NCI-H2107 treated with DMSO at 0.1 percent for 48 hours (cell line): ENCODE measurements around the gene DMPK.

Experiments
- DNase-seq: peaks from one replicate; lab custom pipeline; 2025; ENCODE audit not compliant: unreplicated experiment; lab: John Stamatoyannopoulos, UW

The DMPK gene

DNA sequence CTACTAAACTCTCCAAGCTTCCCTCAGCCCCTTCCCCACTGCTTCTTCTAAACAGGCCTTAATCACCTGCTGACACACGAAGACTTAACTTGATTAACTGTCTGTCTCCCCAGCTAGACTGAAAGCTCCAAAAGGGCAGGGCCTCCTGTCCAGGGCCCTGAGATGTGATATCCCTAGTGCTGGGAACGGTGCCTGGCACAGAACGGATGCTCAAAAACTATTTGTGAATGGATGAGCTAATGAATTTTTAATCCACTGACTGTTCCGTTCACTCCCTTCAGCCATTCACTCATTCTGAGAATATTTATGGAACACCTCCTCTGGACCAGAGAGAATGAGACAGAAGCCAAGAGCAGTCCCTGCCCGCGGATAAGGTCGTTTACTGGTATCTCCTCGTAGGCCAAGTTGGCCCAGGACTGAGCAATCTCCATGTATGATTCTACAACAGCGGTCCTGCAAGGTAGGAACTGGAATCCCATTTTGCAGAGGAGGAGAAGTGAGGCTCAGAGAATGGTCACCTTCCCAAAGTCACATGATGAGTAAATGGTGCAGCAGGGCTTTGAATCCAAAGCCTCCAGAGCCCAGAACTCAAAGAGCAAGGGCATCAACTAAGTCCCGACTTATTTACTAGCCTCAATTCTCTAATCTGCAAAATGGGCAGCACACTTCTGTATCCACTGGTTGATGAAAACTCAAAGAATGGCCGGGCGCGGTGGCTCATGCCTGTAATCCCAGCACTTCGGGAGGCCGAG lies 6.9 kb upstream of the DMPK start:
- no peak for DNase-seq

DNA sequence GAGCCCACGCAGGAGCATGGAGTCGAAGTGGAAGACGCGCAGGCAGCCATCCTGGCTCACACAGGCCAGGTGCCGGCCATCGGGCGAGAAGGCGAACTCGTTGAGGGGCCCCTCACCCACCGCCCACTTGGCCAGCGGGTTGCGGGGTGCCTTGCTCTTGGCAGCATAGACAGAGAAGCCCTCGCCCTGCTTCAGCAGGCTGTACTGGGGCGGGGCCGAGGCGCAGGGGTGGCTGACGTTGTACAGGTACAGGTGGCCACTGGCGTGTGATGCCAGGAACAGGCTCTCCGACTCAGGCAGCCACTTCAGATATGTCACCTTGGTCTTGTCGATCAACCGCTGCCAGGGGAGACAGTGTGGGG lies 4.2 kb upstream of the DMPK start:
- no peak for DNase-seq

DNA sequence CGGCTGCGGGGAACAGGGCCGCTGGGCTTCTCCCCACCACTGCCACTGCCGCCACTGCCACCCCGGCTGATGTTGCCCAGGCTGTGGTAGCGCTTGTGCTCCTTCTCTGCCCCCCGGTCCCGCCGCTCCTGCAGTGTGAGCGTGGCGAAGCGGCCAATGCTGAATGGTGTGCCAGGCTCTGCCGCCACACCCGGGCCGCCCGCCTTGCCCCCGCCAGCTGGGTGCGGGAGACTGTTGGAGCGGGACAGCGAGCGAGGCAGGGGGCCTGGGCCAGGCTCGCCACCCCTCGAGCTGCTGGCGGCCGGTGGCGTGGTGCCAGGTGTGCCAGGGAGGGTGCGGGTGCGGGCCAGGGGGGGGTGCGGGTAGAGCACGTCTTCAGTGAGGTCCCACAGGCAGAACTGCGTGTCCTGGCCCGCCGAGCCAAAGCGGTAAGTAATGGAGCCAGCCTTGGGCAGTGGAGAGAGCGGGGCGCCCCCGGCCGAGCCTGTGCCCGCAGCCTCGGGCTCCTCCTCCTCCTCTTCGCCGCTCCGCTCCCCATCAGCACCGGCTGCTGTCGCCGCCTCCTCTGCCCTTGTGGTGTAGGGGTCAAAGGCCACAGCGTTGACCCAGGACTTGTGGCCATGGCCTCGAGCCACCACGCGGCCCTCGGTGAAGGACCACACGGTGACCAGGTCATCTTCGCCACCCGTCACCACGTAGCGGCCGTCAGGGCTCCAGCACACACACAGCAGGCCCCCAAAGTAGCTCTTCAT lies 3.7 kb upstream of the DMPK start:
- no peak for DNase-seq

DNA sequence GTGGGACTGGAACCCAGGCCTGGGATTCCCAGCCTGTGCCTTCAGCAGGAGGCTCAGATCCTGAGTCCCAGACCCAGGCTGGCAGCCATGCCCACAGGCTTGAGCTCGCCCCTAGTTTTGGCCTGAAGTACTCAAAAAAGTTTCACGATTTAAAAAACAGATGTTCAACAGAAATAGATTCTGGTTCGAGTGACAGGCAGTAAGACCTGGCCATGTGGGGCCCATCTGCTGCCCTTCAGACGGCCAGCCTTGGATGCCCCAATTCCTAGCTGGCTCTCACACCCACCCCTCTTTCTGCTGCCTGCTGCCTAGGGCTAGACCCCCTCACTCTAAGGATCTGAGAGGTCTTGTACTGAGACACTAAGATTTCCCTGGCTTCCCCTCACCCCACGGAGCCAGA lies 2.8 kb upstream of the DMPK start:
- no peak for DNase-seq

DNA sequence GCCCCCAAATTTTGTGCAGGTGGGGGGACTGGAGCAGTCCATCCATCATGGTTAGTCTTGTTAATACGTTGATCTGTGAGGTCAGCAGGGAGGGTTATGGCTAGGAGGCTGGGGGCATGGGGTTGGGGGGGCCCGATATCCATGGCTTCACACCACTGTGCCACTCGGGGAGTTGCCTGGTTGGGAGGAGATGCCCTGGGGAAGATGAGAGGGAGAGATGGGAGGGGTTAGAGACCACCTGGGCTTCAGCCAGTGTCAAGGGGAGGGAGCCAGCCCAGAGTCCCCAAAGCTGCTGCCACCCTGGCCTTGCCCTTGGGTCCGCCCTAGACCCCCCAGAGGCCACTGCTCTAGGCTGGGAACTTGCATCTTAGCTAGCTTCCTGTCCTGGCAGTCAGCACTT lies 1.8 kb upstream of the DMPK start:
- DNase-seq = no peak

DNA sequence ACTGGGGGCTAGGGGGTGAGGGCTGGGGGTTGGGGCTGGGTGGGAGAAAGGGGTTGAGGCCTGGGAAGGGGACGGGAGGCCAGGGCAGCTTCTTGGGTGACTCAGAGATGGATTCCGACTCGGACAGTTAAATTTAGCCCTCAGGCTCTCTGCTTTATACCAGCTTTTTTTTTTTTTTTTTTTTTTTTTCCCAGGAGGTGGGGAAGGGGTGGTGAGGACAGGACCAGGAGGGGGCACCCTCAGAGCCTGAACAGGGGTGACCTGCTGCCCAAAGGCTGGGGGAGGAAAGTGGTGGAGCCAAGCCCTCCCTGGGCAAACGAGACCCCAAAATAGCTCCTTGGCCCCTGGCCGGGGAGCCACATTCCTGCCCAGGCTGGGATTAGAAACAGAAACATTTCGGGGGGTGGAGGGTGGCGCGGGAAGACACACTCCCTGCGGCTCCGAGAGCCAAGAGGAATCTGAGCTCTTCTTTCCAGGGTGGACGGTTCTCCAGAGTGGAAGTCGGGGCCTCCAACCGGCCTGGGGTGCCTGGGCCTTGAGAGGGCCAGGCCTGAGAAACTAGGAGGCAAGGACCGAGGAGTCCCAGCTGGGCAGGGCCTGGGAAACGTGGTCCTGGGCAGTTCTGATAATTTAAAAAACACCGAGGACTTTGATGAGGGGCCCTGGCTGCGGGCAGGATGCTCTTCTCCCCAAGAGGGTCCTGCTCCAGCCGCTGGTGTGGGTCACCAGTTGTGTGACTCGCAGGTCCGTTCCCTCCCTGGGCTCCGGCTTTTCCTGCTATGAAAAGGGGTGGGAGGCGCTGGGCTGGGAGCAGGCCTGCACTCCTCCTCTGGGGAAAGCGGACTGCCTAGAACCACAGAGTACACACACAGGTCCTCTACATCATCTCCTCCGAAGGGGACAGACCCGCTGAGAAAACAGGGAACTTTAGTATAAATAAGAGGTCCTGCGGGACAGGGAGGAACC lies 813 bp upstream of the DMPK start:
- DNase-seq = no peak

DNA sequence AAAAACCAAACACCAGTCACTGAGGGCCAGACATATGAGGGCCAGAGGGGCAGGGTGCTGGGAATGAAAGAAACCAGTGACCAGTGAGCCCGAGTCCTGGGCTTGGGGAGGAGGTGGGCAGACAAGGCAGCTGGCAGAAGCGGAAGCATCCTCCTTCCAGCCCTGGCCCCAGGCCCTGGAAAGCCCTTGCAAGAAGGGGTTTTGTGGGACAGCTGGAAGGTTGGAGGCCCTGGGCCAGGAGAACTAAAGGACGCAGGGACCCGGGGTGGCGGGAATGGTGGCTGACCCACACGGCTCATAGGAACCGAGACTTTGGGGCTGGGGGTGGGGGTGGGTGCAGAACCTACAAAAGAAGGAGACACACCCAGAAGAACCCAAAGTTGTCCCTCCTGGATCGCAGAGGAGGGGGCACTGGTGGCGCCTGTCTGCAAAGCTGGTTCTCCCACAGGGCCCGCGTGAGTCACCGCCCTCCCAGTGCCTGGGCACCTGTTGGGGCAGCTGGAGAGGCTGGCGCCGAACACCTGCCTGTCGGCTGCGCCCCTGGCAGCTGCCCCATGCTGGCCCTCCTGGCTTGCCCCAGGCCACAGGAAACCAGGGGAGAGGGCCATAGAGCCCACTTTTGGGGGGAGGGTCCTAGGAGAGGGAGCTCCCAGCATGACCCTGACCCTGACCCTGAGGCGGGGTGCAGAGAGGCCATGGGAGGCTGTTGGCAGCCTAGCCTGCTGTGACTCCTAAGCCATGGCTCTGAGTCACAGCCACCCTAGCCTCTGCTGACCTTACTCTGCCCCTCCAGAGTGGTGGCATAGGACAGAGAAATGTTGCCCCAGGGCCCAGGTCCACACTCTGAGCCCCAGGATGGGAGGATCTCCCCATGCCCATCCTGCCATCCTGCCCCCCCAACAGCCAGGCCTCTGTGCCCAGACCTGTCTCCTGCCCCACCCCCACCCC lies 802 bp downstream of the DMPK start:
- DNase-seq = peak; percentile 47

DNA sequence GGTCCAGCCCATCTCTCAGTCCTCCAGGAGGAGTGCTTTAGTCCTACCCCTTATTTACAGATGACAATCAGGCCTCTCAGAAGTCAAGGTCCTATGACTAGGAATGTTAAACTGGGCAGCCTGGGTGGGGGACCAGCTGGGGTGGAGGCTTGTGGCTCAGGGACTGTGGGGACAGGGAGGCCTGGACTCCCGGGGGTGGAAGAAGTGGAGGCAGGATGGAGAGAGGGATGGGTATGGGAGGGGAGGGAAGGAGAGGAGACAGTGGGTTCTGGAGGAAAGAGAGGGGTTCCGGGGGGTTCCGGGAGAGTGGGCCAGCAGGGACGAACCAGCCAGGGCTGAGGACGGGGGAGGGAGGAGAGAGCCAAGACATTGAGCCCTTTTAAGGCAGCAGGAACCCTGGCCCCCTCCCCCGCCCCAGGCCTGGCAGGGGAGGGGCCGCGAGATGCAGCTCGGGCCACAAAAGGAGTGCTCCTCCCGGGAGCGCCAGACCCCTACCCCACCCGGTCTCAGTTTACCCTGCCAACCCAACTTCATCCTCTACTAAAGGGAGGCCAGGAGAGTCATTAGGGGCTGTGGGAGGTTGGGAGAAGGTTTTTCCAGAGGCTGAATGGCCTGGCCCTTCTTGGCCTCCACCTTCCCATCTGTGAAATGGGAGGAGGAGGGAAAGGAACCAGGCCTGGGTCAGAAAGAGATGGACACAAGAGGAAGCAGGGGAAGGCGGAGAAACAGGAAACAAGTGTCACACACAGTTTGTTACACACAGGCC lies 1.7 kb downstream of the DMPK start:
- no peak for DNase-seq

DNA sequence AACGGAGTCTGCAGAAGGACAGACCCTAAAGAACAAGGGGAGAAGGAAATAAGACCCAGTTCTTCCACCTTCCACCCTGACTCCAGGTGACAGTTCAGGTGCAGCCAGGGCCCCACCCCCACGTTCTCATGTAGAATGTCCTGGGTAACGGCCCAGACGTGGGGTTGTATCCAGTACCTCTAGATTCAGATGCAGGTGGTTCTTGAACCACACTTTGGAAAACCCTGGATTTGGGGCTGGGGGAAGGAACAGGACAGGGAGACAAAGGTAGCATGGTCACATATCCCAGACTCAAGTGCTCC lies 2.2 kb downstream of the DMPK start:
- DNase-seq = no peak

DNA sequence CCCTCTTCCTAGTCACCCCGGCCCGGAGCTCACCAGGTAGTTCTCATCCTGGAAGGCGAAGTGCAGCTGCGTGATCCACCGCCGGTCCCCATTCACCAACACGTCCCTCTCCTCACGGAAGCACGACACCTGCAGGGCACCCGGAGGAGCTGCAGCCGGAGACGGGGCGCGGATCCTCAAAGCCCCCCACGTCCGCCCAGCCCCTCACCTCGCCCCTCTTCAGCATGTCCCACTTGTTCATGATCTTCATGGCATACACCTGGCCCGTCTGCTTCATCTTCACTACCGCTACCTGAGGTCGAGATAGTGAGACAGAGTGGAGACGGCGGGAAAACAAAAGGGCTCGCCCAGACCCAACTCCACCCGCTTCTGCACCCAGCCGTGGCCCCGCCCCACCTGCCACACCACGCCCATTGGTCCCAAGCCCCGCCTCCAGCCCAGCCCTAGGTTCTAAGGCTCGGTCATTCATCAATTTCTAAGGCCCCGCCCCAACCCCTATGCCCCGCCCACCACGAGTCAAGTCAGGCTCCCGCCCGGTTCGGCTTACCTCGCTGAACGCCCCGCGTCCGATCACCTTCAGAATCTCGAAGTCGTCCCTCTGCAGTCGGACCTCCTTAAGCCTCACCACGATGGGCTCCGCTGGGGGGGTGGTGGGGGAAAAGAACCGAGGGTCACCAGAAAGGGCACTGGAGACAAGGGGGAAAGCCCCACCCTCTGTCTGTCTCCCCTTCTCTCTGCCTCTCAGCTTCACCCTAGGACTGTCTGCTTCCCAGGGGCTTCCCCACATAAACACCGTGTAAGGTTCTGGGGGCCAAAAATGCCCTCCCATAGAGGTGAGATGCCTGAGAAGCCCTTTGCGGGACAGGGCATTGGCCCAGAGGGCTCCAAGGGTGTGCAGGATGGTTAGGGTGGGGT lies 2.8 kb downstream of the DMPK start:
- peak; percentile 13 for DNase-seq

DNA sequence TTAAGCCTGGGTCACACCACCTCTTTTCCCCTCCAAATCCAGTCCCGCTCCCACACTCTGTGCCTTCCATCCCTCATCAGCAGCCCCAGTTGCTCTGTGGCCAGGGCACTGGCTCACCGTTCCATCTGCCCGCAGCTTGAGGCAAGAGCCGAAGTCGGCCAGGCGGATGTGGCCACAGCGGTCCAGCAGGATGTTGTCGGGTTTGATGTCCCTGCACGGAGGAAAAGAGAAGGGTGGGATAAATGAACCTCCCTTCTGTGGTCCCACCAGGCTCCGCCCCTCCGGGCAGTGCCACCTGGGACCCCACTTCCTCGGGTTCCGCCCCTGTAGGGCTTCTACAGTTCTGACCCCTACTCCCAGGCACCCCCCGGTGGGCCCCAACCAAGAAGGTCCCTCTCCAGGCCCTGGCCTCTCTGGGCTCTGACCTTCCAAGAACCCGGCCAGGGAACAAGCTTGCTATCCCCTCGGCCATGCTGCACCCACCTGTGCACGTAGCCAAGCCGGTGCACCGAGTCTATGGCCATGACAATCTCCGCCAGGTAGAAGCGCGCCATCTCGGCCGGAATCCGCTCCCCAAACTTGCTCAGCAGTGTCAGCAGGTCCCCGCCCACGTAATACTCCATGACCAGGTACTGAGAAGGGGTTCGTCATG lies 4.2 kb downstream of the DMPK start:
- DNase-seq = no peak

DNA sequence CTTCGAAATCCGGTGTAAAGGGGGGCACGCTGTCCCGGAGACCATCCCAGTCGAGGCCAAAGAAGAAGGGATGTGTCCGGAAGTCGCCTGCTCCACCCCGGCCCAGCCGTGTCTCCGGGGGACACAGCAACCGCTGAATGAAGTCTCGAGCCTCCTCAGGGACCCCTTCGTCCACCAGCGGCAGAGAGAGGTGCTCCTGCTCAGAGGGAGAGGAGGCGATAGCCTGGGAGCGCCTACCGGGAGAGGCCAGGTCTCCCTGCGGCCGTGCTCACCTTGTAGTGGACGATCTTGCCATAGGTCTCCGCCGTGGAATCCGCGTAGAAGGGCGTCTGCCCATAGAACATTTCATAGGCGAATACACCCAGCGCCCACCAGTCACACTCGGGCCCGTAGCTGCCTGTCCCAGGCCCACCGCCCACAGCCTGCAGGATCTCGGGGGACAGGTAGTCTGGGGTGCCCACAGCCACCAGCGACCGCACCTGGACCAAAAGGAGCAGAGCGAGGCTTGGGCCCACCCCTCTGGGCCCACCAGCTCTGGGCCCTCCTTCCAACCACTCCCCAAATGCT lies 4.8 kb downstream of the DMPK start:
- no peak for DNase-seq

DNA sequence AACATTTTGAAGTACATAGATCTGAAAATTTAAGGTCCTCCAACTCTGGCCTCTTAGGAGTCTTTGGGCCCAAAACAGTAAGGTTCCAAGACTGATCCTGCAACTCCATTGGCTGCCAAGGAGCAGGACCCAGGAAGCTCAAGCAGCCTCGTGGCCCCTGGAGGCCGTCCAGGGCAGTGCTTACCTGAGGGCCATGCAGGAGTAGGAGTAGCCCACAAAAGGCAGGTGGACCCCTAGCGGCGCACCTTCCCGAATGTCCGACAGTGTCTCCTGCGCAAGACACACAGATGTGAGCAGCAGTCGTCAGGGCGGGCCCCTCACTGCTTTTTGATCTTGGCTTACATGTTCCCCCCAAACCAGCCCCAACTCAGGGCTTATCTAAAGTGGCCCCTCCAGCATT lies 7.5 kb downstream of the DMPK start:
- no peak for DNase-seq

DNA sequence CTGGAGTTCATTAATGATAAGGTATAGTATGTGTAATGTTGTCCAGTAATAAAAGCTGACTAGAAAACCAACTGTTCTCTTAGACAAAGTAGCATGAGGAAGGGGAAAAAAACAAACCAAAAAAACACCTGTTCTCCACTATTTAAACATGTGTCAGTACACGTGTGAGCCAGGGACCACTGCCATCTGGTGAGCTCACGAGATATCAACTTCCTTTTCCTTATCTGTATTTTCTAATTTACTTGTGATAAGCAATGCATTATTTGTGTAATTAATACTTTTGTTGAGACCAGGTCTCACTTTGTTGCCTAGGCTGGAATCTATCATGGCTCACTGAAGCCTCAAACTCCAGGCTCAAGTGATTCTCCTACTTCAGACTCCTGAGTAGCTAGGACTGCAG lies 8.9 kb downstream of the DMPK start:
- no peak for DNase-seq

DNA sequence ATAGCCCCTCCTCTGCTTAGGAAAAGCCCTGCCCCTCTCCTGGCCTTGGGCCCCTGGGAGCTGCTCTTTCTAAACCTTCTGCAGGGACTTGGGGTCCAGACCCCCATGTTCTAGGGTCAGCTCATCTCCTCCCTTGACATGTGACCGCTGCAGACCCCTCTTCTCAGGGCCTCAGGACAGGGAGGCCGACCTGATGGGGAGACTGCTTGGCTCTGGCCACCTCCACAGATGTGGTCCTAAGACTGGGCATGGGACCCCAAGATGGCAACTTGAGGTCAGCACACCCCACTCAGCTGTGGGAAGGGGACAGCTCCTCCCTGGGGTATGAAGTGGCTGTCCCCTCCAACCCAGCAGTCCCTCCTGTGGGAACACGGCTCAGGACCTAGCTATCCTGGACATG lies 9.4 kb downstream of the DMPK start:
- no peak for DNase-seq

DNA sequence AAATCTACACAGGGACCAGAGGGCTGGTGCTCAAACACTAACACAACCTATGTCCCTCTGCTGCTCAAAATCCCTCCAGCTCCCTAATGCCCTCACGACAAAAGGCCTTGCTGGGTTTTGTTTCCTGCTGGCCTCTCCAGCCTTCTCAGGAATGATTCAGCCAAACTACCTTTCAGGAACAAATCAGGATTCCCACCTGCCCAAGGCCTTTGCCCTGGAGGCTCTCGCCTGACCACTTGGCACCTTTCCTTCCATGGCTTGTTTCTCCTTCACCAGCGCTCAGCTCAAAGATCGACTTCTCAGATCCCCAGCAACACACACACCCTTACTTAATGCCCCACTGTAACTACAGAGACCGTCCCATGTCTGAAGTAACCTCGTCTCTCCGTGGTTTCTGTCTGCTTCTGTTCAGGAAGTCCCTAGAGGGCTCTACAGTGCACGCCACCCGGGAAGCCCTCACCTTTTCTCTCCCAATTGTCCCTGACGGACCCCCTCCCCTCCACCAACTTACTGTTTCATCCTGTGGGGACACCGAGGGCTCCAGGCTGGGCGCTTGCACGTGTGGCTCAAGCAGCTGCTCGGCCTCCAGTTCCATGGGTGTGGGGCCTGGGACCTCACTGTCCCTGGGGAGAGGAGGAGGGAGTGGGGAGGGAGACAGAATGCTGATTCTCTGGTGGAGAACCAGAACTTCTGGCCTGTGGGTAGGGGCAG lies 10.0 kb downstream of the DMPK start:
- peak; percentile 20 for DNase-seq

DNA sequence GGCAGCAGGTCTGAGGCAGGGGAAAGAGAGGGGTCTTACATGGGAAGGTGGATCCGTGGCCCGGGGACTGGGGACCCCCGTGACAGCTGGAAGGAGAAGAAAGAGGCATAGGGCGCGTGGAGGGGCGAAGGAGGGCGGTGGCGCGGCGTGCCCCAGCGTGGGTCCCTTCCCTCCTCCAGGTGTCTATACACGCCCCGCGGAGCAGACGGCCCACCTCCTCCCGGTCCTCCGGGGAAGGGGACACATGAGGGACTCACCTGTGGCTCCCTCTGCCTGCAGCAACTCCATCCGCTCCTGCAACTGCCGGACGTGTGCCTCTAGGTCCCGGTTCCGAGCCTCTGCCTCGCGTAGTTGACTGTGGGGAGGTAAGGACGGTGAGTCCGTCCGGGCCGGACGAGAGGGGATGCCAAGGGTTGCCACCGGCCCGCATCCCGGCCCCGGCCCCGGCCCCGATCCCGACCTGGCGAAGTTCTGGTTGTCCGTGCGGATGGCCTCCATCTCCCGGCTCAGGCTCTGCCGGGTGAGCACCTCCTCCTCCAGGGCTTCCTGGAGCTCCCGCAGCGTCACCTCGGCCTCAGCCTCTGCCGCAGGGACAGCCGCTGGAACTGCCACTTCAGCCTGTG lies 10.9 kb downstream of the DMPK start:
- DNase-seq = no peak
